Stimulated activated CD4-positive, alpha-beta T cell treated with anti-CD3 and anti-CD28 coated beads, Interleukin-15, amount 100 ng/mL, for 1 hour (primary cell): ENCODE measurements around the gene DOK6.

Experiments used
- DNase-seq, 2 donors: peaks; one replicate each; pipeline ENCODE4 v3.0.0-alpha.2; 2020; ENCODE audit warnings: low read depth in 1 of 2, low spot score in 1 of 2

The DOK6 gene

DNA sequence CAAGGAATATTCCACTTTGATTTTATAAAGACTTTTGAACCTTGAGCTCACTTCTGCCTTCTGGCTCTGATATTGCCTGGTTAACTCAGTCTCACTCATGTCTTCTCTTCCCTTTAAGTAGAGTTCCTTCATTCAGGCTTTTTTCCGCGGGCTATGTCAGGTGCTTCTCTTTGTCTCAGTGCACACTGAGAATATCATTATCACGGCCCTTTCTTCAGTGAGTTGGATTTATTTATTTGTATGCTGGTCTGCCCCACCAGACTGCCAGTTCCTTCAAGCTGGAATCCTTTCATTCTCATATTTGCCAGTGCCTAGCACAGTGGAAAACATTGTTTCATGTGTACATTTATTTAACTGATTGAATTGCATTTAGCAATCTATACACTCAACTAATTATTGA lies 136.5 kb downstream of the DOK6 start:
- DNase-seq = no peak

DNA sequence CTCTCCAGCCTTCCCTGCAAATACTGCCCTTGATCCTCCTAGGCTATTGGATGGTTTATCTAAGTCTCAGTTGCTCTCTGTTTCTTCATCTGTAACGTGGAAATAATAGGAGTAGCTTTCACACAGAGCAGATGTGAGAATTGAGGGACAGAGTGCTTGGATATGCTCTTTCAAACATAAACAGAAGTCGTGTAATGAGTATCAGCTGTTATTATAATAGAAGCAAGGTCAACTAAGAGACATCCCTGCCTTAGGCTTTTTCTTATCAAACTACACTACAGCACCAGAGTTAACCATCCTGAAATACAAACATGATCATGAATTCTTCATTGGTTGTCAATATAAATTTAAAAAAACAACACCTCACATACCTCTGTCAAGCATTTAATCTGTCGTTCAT lies 138.2 kb downstream of the DOK6 start:
- no peak for DNase-seq

DNA sequence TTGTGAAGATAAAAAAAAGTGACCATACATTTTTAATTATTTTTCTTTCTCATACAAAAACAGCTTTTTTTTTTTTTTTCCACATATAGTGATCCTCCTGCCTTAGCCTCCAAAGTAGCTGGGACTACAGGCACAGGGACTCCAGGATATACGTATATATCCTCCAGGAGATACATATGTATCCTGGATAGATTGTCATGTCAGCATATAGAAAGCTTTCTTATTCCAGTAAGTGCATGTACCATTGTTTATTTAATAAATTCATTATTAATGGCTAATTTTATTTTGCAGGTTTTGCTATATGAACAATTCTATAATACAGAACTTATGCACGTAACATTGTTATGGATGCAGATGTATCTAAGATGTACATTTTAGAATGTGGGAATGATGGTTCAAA lies 138.7 kb downstream of the DOK6 start:
- no peak for DNase-seq

DNA sequence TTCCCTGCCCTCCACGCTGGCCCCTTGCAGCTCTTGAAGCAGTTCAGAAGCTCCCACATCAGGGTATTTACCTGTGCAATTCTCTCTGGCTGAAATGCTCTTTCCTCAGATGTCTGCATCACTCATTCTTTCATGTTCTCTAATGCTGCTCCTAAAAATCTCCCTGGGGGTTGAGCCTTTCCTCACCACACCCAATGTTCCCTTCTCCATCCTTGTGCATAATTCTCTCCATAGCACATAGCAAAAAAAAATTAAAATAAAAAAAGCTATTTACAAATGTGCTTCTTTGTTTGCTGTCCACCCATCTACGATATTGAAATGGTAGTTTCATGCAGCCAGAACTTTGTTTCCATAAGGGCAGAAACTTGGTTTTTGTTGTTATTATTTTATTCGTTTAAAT lies 155.5 kb downstream of the DOK6 start:
- no peak for DNase-seq

DNA sequence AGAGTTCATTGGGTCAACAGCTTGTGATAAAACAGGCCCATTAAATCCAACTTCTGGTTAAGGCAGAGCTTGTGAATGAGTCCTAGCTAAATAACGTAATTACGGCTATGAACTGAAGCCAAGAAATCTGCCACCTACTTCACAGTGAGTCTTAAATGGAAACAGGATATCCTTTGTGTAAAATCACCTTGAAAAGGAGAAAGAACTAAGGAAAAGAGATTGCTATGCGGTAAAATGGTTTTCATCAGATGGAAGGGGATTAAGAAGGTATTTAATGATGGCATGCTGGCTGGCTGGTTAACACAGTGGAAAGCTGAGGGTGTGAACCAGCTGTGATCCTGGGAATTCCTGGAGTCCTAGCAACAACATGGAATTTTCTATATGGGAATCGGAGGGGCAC lies 156.6 kb downstream of the DOK6 start:
- no peak for DNase-seq

DNA sequence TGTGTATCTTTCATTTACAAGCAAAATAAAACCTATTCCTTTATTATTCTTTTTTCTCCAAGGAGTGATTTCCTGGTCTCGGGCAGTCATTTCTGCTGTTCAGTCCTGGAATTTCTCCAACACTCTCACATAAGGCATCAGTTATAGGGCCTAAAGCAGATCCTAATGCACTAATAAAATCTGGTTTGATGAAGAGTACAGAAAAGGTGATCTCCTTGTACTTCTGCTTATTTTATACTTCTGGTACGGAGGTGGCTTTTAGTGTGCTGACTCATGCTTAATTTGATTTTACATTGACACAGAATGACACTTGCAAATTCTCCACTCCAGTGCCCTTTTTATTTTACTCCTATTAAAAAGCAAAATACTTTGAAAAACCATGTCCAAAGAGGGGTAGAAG lies 157.4 kb downstream of the DOK6 start:
- no peak for DNase-seq

DNA sequence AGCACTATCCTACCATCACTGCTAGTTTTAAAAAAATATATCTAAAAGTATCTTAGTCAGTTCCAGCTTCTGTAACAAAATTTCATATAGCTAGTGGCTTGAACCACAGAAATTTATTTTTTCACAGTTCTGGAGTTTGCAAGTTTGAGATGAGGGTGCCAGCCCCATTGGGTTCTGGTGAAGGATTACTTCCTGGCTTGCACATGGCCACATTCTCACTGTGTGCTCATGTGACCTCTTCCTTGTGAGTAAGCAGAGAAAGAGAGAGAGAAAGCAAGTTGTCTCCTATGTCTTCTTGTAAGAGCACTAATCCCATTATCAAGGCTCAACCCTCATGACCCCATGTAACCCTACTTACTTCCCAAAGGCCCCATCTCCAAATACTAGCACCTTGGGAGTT lies 158.9 kb downstream of the DOK6 start:
- DNase-seq = no peak

DNA sequence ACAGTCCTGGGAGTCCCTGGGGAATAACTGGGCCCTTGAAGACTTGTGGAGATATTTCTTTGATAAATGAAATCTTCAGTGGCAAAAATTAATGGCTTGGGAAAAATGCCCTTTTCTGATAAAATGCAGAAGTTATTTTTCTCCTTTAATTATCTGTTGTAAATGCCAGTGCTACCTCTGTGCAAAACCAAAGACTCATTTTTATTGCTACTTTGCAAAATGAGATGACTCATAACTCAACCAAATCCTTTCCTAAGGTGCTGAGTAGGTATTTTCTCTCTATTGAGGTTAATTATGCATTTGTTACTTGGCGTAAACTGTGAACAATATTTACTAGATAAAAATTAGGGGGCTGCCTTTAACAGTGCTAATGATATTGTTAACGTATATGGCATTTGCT lies 163.9 kb downstream of the DOK6 start:
- DNase-seq = no peak

DNA sequence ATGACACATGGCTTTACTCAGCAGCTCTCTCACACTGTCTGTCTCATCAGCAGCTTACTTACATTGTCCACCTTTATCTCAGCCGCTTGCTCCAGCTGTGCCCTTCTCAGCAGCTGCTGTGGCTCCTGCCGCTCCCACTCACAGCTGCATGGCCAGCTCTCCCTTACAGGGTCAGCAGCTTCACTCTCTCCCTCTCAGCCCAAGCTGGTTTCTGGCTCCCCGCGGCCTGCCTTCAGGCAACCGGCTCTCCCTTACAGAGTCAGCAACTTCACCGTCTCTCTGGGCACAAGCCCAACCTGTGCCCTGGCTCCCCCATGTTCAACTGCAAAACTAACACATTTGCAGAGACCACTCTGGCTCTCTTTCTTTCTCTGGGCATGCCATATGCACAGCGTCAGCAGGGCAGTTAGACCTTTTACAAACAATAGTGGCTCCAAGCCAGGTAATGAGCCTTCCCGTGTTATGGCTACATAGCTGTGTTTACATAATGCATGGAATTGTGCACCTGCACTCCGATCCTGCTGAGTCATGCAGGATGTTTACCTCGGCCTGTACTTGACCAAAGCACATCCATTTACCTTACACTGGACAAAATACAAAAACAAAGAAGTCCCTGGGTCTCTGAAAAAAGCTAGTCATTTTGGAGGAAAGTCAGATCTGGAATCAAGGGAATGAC lies 167.3 kb downstream of the DOK6 start:
- DNase-seq = no peak

DNA sequence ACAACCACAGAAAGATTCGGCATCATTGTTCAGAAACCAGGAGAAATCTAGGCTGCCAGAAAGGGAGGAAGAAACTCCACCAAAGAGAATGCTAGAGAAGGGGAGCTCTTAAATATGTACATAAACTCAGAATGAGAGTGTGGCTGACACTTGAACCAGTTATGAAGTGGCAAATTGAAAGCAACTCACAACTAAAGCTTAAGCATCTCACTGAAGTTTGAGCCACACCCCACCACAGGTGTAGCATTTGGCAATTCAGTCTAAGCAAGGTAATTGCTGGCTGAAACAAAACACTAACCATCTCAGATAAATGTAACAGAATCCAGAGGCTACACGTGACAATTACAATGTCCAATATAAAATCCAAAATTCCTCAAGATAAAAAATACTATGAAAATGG lies 168.4 kb downstream of the DOK6 start:
- no peak for DNase-seq

DNA sequence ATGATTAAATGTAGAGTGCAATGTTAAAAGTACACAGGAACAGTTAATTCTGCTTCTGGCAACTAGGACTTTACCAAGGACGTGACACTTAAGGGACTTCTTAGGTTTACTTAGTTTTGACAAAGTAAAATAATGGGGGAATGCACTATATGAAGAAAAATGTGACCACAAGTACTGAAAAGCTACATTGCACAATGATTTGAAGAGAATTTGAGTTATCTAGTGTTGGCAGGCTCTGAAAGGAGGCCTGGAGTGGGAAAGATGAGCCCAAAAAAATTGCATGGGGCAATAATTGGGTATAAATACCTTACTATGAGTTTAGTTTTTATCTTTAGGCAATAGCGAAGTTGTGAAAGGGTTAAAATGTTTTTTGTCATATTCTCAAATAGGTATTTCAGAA lies 173.7 kb downstream of the DOK6 start:
- no peak for DNase-seq

DNA sequence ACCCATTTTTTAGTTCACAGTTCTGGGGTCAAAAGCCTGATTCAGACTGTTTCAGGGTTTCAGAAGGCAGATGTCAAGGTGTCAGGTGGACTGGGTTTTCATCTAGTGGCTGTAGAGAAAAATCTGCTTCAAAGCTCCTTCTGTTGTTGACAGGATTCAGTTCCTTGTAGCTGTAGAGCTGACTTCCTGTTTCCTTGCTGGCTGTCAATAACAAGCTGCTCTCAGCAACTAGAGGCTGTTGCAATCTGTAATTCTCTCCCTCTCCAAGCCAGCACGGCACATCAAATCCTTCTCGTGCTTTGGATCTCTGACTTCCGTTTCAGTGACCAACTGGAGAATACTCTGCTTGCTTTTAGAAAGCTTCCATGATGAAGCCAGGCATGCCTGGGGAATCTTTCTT lies 179.4 kb downstream of the DOK6 start:
- DNase-seq = no peak

DNA sequence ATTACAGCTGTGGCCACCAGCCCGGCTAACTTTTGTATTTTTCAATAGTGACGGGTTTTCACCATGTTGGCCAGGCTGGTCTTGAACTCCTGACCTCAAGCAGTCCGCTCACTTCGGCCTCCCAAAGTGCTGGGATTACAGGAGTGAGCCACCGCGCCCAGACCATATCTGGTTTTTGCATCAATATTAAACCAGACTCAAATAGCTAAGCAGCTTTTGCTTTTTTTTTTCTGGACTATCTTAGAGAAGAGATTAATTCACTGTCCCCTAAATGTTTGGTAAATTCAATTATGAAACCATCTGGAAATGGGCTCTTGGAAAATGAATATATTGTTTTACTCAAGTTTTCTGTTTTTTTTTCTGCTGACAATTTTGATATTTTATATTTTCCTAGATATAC lies 183.7 kb downstream of the DOK6 start:
- DNase-seq = no peak

DNA sequence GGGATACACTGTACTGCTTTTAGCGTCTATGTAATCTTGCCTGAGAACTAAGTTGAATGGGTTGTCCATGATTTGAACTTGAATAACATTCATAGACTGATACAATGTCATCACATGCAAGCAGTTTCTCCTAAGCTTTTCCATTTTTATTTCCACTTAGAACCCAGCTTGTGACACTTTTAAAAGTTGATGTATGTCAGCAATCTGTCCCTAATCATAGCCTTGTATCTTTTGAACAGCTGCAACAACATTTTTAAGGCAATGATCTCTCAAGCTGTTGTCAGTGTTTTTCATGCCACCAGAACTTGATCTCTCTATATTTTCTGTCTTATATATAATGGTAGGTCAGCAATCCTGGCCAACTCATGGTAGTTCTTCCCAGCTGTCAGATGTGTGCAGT lies 185.0 kb downstream of the DOK6 start:
- no peak for DNase-seq

DNA sequence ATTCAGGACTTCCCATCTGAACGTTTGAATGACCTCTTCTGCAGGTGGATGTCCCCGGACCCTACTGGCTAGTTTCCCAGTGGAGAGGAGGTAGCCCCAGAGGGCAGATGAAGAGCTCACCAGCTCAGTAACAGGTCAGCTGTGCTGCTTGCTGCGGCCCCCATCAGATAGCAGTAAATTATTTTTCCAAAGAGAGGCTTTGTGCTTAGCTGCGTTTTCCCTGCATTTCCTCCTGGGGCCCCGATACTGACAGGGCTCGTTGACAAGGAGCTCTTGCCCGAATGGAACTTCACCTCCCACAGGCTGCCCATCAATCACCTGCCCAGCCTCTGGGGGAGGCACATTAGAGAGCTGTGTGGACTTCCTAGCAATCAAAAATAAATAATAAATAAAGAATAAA lies 185.8 kb downstream of the DOK6 start:
- no peak for DNase-seq

DNA sequence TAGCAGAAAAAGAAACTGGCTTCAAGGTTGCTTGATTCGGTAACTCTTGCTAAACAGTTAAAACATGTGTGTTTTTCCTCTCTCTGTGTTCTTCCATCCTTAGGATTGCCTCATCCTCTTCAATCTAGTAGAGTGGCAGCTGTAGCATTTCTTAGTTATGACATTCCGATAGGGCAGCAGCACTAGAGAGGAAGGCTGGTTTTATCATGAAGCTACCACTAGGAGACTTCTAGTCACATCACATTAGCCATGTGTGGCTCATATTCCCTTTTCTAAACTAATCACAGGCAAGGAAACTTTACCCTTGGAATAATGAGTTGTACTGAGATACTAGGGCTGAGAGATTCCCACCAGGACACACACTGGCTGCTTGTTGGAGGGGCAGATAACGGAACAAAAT lies 187.6 kb downstream of the DOK6 start:
- DNase-seq = no peak

DNA sequence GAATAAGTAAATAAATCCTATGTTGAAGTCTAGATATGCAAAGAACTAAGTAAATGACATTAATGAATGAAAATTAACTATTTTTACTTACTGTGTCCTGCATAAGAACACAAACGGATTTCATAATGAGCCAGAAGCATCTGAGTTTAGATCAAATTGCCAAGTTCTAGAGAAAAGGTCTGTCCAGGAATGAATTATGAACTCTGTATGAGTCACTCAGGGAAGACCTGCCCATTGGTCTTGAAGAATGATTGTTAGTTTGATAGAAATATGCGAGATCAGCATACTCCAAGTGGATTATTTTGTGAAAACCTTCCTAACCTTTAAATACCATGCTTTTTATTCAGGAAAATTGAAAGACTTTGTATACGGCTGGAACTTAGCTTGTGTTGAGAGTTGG lies 189.5 kb downstream of the DOK6 start:
- no peak for DNase-seq

DNA sequence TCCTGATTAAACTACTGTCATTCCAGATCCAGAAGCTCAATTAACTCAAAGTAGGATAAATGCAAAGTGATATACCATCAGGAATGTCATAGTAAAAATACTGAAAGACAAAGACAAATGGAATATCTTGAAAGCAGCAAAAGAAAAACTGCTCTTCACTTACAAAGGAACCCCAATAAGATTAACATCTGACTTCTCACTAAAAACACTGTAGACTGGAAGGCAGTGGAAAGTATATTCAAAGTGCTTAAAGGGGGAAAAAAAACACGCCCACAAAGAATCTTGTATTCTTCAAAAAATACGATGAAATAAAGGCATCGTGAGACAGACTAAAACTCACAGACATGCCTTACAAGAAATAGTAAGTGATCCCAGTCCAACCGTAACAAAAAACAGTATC lies 195.7 kb downstream of the DOK6 start:
- DNase-seq = no peak

DNA sequence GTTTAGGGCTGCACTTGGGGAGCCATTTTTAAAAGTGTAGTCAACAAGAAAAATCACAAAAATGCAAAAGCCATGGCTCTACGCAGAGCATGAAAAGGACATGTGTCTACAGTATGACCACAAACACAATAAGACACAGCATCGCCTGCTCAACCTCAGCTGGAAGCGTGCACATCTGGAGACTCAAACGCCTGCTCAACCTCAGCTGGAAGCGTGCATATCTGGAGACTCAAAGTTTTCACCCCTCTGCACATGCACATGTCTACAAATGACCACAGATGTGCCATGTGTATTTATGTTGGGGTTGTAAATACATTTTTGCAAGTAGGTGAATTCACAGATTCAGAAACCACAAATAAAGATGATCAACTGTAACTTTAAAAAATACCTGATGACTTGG lies 196.9 kb downstream of the DOK6 start:
- DNase-seq = no peak

DNA sequence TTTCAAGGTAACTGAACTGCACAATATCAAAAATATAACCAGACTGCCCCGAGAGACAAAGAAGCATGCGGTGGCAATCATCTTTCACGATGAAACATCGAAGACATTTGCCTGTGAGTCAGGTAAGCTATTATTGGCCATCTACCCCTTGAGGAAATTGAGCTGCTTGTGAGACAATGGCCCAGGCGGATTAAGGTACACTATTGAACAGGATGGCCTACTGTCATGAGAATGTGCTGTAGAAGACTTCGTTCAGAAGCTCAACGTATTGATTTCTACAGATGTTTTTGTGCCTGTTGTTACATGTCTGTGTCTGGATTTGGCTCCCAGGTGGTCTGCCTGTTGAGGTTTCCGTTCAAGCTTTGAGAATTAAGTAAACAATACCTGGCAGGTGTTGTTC lies 198.7 kb downstream of the DOK6 start:
- DNase-seq = no peak

DNA sequence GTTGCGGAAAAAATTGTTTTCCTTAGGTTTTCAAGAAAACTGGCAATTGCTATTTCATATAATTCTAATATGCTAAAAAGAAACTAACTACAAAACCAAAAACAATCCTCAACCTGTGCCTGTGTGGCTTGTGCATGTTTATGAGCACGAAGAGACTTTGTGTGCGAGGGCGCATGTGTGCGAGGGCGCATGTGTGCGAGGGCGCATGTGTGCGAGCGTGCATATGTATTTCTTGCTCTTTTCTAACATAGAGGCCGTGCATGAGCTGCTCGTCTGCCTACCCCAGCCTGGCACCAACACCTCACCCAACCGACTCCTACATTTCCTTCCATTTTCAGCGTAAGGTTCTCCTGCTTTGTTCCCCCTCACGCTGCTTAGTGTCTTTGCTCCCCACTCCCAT lies 211.6 kb downstream of the DOK6 start:
- no peak for DNase-seq

DNA sequence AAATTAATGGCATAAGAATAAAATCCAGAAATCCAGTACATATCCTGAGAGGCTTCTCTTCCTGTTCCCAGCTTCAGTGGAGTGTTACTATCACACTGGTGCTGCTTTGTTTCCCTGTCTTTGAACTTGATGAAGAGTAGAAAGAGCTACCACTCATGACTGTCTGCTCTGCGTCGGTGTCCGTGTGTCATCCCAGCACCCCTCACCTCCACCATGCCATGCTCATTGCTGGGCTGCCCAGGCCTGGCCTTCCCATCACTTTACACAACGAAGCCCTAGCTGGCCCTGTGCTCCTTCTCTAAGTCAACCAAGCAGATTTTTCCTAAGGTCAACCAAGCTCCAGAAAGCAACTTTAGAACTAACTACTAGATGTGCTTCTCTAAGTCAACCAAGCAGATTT lies 215.4 kb downstream of the DOK6 start:
- DNase-seq = no peak

DNA sequence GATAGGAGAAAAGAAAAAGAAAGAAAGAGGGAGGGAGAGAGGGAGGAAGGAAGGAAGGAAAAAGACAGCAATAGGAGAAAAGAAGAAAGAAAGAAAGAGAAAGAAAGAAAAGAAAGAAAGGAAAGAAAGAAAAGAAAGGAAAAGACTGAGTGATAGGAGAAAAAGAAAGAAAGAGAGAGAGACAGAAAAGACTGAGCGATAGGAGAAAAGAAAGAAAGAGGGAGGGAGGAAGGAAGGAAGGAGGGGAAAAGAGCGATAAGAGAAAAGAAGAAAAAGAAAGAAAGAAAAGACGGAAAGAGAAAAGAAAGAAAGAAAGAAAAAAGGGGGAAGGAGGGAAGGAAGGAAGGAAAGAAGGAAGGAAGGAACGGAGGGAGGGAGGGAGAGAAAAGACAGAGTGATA lies 216.7 kb downstream of the DOK6 start:
- no peak for DNase-seq

DNA sequence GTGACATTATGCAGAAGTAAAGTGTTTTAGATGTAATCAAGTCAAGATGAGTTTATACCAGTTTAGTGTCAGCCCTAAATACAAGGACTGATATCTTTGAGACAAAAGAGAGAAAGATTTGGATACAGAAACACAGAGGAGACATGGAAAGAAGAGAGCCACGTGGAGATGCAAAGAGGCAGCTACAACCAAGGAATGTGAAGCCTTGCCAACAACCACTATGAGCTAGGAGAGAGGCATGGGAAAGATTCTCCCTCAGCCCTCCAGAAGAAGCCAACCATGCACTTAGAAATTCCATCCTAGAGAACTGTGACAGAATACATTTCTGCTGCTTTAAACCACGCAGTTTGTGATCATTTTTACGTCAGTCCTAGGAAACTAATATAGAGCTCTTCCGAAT lies 217.2 kb downstream of the DOK6 start:
- DNase-seq = no peak
